HL-60 (cell line): ENCODE data around the gene POLDIP3.

ENCODE experiments used
- GABPA ChIP-seq: IDR thresholded peaks from 2 replicates; pipeline ENCODE4 v1.6.1; 2012; ENCODE audit warnings: low read depth
- REST ChIP-seq: IDR thresholded peaks from 2 replicates; pipeline ENCODE4 v1.6.1; 2012; ENCODE audit warnings: low read depth; ENCODE audit not compliant: insufficient replicate concordance
- TF ChIP-seq, protein P1 (sequence below): IDR thresholded peaks from one replicate; pipeline ENCODE4 v1.5.1; 2011; ENCODE audit warnings: low read length, control low read depth, inconsistent platforms; ENCODE audit not compliant: insufficient read depth

- TF ChIP-seq, protein P1, sequence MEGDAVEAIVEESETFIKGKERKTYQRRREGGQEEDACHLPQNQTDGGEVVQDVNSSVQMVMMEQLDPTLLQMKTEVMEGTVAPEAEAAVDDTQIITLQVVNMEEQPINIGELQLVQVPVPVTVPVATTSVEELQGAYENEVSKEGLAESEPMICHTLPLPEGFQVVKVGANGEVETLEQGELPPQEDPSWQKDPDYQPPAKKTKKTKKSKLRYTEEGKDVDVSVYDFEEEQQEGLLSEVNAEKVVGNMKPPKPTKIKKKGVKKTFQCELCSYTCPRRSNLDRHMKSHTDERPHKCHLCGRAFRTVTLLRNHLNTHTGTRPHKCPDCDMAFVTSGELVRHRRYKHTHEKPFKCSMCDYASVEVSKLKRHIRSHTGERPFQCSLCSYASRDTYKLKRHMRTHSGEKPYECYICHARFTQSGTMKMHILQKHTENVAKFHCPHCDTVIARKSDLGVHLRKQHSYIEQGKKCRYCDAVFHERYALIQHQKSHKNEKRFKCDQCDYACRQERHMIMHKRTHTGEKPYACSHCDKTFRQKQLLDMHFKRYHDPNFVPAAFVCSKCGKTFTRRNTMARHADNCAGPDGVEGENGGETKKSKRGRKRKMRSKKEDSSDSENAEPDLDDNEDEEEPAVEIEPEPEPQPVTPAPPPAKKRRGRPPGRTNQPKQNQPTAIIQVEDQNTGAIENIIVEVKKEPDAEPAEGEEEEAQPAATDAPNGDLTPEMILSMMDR: no peak
- TF ChIP-seq REST (no peak), GABPA (no peak)
Observed at GRCh38 chr22:42613872-42614301, 796 bp downstream of the POLDIP3 start.
